ENCODE results near the gene TRAPPC10.

TRAPPC10 gene

GRCh38 chr21:44011579-44012473 is at the start of gene TRAPPC10:
Gene TRAPPC10, plus strand, starts transcription at chr21:44012309. Its CDS starts 185 bp downstream, at chr21:44012494.
- no peak for TF ChIP-seq CTCF (IDR thresholded peaks at IDR 0.05; ENCODE audit: low read depth, low read length)
- peak within 1 kb of the TSS; percentile 77 for H3K4me3 ChIP-seq (ENCODE audit: low read depth, low read length)

- no peak overlapping the region for H3K4me3 ChIP-seq (ENCODE audit: low read depth, low read length)
- no peak for TF ChIP-seq CTCF (IDR thresholded peaks at IDR 0.05; ENCODE audit: low read depth, low read length)
Measured at GRCh38 chr21:43965911-43966585, 46.1 kb upstream of the TRAPPC10 start.

GRCh38 chr21:43966946-43967512 is 45.1 kb upstream of the TRAPPC10 start:
- no peak for TF ChIP-seq CTCF (IDR thresholded peaks at IDR 0.05; ENCODE audit: low read depth, low read length)
- no peak overlapping the region for H3K4me3 ChIP-seq (ENCODE audit: low read depth, low read length)

- no peak overlapping the region for H3K4me3 ChIP-seq (ENCODE audit: low read depth, low read length)
- no peak for TF ChIP-seq CTCF (IDR thresholded peaks at IDR 0.05; ENCODE audit: low read depth, low read length)
Measured at GRCh38 chr21:43967981-43968380, 44.1 kb upstream of the TRAPPC10 start.

- H3K4me3 ChIP-seq (ENCODE audit: low read depth, low read length) = no peak overlapping the region
- TF ChIP-seq CTCF (IDR thresholded peaks at IDR 0.05; ENCODE audit: low read depth, low read length) = no peak
Measured at GRCh38 chr21:43968410-43969114, 43.5 kb upstream of the TRAPPC10 start.

- H3K4me3 ChIP-seq (ENCODE audit: low read depth, low read length) = no peak overlapping the region
- no peak for TF ChIP-seq CTCF (IDR thresholded peaks at IDR 0.05; ENCODE audit: low read depth, low read length)
Measured at GRCh38 chr21:43969115-43969444, 43.0 kb upstream of the TRAPPC10 start.

Data from WI38 (cell line).